Mesothelial cell of epicardium (in vitro differentiated cells): Measurements from ENCODE around the gene XRRA1. TPM values are rescaled to one million over a fixed set of nuclear protein-coding genes. Genes with fewer than 3 reads are reported as not detected.

Experiments used
- DNase-seq, 2 experiments: peaks; one replicate each; pipeline ENCODE4 v3.0.0; 2021; ENCODE audit warnings: low spot score in 2 of 2; ENCODE audit not compliant: unreplicated experiment in 2 of 2
- H3K27ac Mint-ChIP-seq: 2 replicates; pipeline ENCODE4 v1.8.0; 2021; ENCODE audit warnings: mixed read lengths
- H3K27me3 Mint-ChIP-seq: 2 replicates; pipeline ENCODE4 v1.8.0; 2021; ENCODE audit warnings: low read depth, mixed read lengths
- H3K36me3 Mint-ChIP-seq: 2 replicates; pipeline ENCODE4 v1.8.0; 2021; ENCODE audit warnings: mixed read lengths
- H3K4me1 Mint-ChIP-seq: 2 replicates; pipeline ENCODE4 v1.8.0; 2021; ENCODE audit warnings: mixed read lengths
- H3K4me3 Mint-ChIP-seq: 2 replicates; pipeline ENCODE4 v1.8.0; 2021; ENCODE audit warnings: mild to moderate bottlenecking, moderate library complexity, mixed read lengths
- H3K9me3 Mint-ChIP-seq: 2 replicates; pipeline ENCODE4 v1.8.0; 2021; ENCODE audit warnings: mixed read lengths
- total RNA-seq: library from RNA; stranded (reverse); gene quantifications from 3 replicates; pipeline ENCODE4 v1.2.1, GENCODE V29; 2021
- TF ChIP-seq, protein P1 (sequence below): fragments of 200-600 bp; sonication (generic); IDR thresholded peaks from one replicate; pipeline ENCODE4 v1.5.0; 2021; ENCODE audit warnings: antibody characterized with exemption; ENCODE audit not compliant: unreplicated experiment

The XRRA1 gene
- total RNA-seq, 1 donor from 2014 or later: 12.8 TPM

GRCh38 chr11:74909812-74910211 lies 39.1 kb downstream of the XRRA1 start:
- no peak overlapping the region for H3K27ac Mint-ChIP-seq
- peaks cover 3% of the 10 kb centered on the region for H3K9me3 Mint-ChIP-seq
- TF ChIP-seq, protein P1, sequence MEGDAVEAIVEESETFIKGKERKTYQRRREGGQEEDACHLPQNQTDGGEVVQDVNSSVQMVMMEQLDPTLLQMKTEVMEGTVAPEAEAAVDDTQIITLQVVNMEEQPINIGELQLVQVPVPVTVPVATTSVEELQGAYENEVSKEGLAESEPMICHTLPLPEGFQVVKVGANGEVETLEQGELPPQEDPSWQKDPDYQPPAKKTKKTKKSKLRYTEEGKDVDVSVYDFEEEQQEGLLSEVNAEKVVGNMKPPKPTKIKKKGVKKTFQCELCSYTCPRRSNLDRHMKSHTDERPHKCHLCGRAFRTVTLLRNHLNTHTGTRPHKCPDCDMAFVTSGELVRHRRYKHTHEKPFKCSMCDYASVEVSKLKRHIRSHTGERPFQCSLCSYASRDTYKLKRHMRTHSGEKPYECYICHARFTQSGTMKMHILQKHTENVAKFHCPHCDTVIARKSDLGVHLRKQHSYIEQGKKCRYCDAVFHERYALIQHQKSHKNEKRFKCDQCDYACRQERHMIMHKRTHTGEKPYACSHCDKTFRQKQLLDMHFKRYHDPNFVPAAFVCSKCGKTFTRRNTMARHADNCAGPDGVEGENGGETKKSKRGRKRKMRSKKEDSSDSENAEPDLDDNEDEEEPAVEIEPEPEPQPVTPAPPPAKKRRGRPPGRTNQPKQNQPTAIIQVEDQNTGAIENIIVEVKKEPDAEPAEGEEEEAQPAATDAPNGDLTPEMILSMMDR: no peak
- no peak for DNase-seq
- H3K4me3 Mint-ChIP-seq: no peak overlapping the region
- peaks cover 21% of the 10 kb centered on the region for H3K36me3 Mint-ChIP-seq
- H3K27me3 Mint-ChIP-seq: no peaks in the 10 kb centered on the region
- H3K4me1 Mint-ChIP-seq: no peaks in the 10 kb centered on the region

GRCh38 chr11:74909385-74909784 lies 39.5 kb downstream of the XRRA1 start:
- peaks cover 2% of the 10 kb centered on the region for H3K9me3 Mint-ChIP-seq

DNA sequence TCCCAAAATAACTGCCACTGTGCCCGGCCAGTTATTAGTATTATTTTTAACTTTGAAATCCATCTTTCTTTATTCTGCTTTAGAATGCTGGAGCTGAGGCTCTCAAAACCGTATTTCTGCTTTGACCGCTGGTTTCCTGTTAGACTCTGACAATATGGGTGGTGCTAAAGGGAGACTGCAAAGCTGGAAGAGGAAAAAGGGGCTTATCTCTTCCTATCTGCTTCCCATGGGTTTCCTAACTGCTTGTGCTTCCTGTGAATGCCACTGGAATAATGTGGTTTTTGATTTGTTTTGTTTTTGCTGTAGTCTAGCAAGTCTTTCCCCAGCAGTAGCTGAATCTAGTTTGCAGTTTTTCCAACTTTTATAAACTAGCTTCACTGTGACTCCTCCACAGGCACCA lies 43.6 kb downstream of the XRRA1 start:
- TF ChIP-seq, protein P1: no peak
- no peak for DNase-seq
- H3K36me3 Mint-ChIP-seq: peaks cover 30% of the 10 kb centered on the region
- H3K27ac Mint-ChIP-seq: no peak overlapping the region
- H3K4me1 Mint-ChIP-seq: no peaks in the 10 kb centered on the region
- no peak overlapping the region for H3K4me3 Mint-ChIP-seq
- H3K27me3 Mint-ChIP-seq: no peaks in the 10 kb centered on the region
- H3K9me3 Mint-ChIP-seq: peaks cover 22% of the 10 kb centered on the region

More at GRCh38 chr11:74909385-74909784, 39.5 kb downstream of the XRRA1 start:
- DNase-seq: no peak
- Mint-ChIP-seq H3K4me3 (no peak overlapping the region), H3K27ac (no peak overlapping the region), H3K27me3 (no peaks in the 10 kb centered on the region), H3K4me1 (no peaks in the 10 kb centered on the region), H3K36me3 (peaks cover 17% of the 10 kb centered on the region)
- TF ChIP-seq, protein P1: no peak

GRCh38 chr11:74902342-74902741 lies 46.5 kb downstream of the XRRA1 start:
- Mint-ChIP-seq H3K27me3 (no peaks in the 10 kb centered on the region), H3K9me3 (peaks cover 47% of the 10 kb centered on the region), H3K4me3 (no peak overlapping the region), H3K36me3 (peaks cover 46% of the 10 kb centered on the region), H3K4me1 (no peaks in the 10 kb centered on the region), H3K27ac (no peak overlapping the region)
- TF ChIP-seq, protein P1: no peak
- DNase-seq: no peak

DNA sequence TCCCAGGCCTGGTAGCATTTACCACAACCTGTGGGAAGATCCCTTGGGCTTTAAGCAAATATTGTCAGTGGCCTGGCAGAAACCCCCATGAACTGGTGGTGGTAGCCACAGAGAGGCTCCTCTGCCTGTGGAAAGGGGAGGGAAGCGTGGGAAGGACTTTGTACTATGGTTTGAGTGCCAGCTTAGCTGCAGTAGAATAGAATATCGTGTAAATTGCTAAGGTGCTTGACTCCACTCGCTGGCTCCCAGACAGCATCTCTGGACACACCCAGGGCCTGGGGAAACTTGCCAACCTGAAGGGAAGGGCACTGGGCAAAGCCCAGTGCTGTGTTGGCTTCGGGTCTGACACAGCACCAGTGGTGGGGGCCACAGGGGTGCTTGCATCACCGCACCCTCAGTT lies 52.6 kb downstream of the XRRA1 start:
- H3K4me1 Mint-ChIP-seq: no peaks in the 10 kb centered on the region
- no peak overlapping the region for H3K27ac Mint-ChIP-seq
- H3K9me3 Mint-ChIP-seq: peaks cover 68% of the 10 kb centered on the region
- TF ChIP-seq, protein P1: no peak
- DNase-seq: no peak
- H3K36me3 Mint-ChIP-seq: peaks cover 59% of the 10 kb centered on the region
- H3K4me3 Mint-ChIP-seq: no peak overlapping the region
- H3K27me3 Mint-ChIP-seq: no peaks in the 10 kb centered on the region
